ENCODE data around the gene RAB3IL1.

RAB3IL1 gene

GRCh38 chr11:61919705-61920631, 2.6 kb upstream of the RAB3IL1 start:
- DNase-seq (ENCODE audit: low read depth in 3 of 3, low spot score in 1 of 3) = no peak

DNA sequence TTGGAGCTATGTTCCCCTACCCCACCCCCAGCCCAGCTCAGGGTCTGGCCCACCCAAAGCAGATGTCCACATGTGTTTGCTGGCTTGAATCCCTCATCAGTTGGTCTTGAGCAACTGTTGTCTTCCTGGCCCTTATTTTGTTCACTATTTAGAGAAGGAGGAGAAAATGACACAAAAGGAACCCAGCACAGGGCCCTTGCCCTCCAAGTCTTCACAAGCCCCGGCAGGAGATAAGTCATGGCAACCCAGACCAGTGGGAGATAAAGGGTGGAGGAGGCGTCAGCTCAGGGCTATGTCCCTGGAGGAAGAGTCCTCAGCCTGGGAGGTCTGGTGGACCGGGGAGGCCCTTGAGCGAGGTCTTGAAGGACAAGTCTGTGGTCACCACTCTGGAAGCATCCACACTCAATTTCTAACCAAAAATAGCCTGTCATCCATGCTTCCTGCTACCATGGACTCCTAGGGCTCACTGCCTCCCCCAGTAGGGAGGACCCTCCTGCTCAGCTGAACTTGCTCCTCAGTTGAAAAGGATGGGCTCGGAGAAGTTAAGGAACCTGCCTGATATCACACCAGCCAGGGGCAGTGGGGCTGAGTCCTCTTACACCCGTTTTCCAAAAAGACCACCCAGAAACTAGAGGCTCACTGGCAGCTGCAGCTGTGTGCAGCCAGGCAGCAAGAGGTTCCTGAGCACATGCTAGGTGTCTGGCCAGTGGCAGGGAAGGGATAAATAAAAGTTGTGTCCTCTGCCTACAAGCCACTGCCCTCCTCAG, 1.8 kb upstream of the RAB3IL1 start:
- no peak for DNase-seq (ENCODE audit: low read depth in 3 of 3, low spot score in 1 of 3)

GRCh38 chr11:61918251-61918937, 1.0 kb upstream of the RAB3IL1 start:
- no peak for DNase-seq (ENCODE audit: low read depth in 3 of 3, low spot score in 1 of 3)

- no peak for DNase-seq (ENCODE audit: low read depth in 3 of 3, low spot score in 1 of 3)
Observed at GRCh38 chr11:61916737-61917333, 531 bp downstream of the RAB3IL1 start.

DNA sequence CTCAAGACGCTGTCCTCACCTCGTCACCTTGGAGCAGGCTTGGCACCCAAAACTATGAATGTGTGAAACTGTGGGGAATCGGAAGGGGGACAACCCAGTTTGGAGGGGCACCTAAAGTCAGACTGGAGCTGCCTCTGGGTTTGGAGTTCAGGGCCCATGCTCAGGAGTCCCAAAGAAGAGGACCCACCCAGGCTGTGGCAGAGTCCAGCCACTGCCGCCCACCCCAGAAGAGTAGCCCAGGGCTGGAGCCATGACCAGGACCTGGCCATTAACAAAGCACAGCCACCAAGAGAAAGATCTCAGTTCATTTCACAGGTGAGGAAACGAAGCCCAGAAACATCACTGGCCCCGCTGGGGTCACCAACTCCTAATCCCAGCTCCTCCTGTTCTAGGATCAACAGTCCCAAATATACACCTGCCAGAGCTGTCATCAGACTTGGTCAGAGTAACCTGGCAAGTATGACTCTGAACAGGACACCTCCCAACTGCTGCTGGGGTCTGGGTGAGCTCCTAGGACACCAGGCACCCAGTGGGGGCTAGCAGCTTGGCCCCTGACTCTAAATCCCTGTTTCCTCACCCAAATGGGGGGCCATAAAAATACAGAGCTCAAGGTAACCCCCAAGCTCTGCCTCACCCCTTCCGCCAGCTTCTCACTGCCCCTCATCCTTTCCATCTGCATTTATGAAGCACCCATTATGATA, 2.7 kb downstream of the RAB3IL1 start:
- no peak for DNase-seq (ENCODE audit: low read depth in 3 of 3, low spot score in 1 of 3)

DNA sequence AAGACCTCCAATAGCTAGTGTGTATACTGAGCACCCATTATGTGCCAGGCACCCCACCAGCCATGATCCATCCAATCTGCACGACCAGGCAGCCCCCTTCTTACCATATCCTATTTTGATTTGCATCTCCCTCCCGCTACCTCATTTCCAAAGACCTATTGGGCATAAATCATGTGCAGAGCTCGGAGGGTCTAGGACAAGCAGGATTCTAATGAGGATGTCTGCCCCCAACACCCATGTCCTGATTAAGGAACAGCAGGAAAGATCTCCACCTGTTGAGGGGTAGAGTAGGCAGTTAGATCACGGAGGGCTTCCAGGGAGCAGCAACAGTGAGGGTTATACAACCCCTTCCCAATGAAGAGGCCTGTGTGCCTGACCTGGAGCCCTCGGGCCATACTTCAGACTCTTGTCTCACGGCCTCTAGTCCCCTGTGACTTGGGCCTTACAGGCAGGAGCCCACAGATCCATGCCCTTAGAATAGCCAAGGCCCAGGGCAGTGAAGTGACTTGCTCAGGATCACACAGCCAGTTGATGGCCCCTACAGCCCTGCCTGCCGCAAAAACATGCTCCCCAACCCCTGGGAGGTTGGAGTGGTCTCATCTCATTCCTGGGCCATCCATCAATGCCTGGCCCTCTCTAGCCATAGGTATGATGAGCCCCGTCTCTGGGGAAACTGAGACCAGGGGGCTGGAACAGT, 3.5 kb downstream of the RAB3IL1 start:
- DNase-seq (ENCODE audit: low read depth in 3 of 3, low spot score in 1 of 3) = no peak

GRCh38 chr11:61912991-61913698, 4.2 kb downstream of the RAB3IL1 start:
- no peak for DNase-seq (ENCODE audit: low read depth in 3 of 3, low spot score in 1 of 3)

DNA sequence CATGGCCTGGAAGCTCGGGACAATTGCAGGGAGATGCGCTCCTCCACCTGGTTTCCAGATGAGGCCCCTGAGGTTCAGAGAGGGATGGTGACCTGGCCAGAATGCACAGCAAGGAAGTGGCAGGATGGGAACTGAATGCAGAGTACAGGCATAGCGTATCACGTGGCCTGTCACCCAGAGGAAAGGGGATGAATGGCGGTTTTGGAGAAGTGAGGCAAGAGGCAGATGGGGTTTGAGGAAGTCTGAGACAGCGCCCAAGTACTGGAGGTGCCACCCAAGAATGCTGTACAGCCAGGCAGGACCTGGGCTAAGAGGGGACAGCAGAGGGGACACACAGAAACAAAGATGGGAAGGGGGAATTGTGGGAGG, 4.9 kb downstream of the RAB3IL1 start:
- DNase-seq (ENCODE audit: low read depth in 3 of 3, low spot score in 1 of 3) = no peak

DNA sequence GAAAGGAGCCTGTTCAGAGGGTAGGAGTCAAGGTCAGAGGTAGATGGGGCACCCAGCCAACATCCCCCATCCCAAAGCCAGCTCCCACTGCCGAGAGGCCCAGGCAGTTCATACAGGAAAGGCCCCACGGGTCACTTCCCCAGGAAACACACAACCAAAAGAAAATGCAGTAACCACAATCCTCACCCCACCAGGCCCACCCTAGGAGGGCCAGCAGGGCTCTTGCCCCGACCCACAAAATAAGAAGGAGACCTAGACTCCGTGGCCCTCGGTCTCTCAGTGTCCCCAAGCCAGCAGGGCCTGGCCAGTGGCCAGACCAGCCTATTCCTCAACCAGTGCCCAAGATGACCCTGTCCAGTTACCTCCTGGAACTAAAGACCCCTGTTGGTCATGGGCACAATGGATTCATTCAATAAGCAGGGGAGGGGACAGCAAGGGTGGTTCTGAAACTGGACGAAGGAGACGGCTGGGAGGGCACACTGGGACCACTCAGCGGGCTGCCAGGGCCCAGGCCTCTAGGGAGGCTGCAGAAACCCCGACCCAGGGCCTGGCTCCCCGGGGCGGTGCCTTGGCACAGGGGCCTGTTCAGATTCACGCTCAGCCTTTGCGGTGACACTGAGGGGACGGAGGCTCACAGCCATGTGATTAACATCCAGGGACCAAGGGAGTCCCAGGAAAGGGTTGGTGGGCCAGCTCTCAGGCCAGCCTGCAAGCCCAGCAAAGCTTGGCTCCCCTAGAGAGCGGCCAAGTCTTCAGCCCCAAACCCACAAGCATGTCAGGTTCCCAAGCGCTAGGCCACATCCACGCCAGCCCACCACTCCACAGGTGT, 5.5 kb downstream of the RAB3IL1 start:
- DNase-seq (ENCODE audit: low read depth in 3 of 3, low spot score in 1 of 3) = no peak

- no peak for DNase-seq (ENCODE audit: low read depth in 3 of 3, low spot score in 1 of 3)
Observed at GRCh38 chr11:61911128-61911700, 6.2 kb downstream of the RAB3IL1 start.

GRCh38 chr11:61910187-61911127, 6.9 kb downstream of the RAB3IL1 start:
- no peak for DNase-seq (ENCODE audit: low read depth in 3 of 3, low spot score in 1 of 3)

GRCh38 chr11:61908730-61909316, 8.5 kb downstream of the RAB3IL1 start:
- no peak for DNase-seq (ENCODE audit: low read depth in 3 of 3, low spot score in 1 of 3)

DNA sequence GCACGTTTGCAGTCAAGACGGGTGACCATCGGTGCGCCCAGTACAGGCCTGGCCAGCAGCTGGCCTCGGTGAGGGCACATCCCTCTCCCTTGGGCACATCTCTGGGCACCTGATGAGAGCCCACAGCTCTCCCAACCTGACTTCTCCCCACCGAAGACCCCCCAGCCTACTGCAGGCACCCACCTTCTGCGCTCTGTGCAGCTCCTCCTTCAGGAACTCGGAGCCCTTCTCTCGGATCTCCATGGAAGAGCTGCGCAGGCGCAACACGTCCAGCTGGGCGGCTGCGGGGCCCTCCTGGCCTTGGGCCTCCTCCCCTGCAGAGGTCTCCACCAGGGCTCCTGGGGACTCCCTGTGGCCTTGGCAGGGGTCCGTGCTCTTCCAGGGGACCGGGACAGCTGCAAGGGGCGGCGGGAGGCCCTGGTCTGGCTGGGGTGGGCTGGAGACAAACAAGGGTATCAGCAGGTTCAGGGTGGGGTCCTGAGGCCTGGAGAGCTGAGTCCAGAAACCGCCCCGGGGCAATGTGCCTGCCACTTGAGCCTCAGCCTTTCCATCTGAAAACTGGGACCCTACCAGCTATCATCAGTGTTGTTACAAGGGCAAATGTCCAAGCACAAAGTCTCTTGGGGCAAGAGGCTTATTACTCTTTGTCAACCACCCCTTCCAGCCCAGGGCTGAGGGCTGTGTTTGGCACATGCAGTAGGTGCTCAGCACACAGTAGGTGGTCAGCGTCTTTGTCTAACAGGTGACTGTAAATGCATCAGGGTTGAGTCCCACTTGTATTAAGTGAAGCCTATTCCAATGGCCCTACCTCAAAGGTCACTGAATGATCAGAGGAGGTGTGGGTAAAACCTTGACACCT, 9.3 kb downstream of the RAB3IL1 start:
- no peak for DNase-seq (ENCODE audit: low read depth in 3 of 3, low spot score in 1 of 3)

DNA sequence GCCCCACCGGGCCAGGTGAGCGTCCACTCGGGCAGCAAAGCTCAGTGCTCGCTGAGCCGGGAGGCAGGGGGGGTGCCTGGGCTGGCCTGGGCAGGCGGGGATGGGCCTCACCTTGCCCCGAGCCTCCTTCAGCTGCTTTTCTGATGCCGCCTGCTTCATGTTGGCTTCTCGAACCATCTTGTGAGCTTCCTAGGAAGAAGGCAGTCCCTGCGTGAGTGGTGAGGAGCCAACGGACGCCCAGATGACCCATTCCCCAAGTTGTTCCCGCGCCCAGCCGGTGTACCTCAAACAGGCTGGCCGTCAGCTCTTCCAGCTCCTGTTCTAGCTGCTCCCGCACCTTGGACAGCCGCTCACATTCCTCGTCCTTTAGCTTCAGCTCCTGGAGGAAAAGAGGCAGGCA, 10.1 kb downstream of the RAB3IL1 start:
- no peak for DNase-seq (ENCODE audit: low read depth in 3 of 3, low spot score in 1 of 3)

DNA sequence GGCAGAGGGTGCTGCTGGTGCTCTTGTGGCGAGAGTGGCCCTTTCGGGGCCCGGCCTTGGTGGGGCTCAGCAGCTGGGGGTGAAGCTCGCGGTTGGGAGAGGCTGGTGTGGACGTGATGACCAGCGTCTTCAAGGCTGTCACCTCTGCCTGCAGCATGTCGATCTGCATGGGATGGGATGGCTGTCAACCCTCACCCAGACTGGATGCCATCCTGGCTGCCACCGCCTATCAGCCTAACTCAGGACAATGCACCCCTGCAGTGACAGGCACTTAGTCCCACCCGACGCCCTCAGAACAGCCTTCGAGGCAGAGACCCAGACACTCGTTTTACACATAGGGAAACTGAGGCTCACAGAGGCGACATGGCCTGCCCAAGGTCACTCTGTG, 10.8 kb downstream of the RAB3IL1 start:
- DNase-seq (ENCODE audit: low read depth in 3 of 3, low spot score in 1 of 3) = no peak
